Activated T-cell treated with anti-CD3 and anti-CD28 coated beads, Interleukin-2, amount 50 U/mL, for 48 hours (primary cell): ENCODE measurements around the gene CDC42.
"Not testable (repeated sequence)": the region's sequence is repeated elsewhere in the genome, so short reads cannot be mapped to it uniquely, and the experiment has no call there.

Experiments
- DNase-seq, 2 experiments: peaks; one replicate each; pipeline ENCODE4 v3.0.0-alpha.2; 2020

Gene CDC42

DNA sequence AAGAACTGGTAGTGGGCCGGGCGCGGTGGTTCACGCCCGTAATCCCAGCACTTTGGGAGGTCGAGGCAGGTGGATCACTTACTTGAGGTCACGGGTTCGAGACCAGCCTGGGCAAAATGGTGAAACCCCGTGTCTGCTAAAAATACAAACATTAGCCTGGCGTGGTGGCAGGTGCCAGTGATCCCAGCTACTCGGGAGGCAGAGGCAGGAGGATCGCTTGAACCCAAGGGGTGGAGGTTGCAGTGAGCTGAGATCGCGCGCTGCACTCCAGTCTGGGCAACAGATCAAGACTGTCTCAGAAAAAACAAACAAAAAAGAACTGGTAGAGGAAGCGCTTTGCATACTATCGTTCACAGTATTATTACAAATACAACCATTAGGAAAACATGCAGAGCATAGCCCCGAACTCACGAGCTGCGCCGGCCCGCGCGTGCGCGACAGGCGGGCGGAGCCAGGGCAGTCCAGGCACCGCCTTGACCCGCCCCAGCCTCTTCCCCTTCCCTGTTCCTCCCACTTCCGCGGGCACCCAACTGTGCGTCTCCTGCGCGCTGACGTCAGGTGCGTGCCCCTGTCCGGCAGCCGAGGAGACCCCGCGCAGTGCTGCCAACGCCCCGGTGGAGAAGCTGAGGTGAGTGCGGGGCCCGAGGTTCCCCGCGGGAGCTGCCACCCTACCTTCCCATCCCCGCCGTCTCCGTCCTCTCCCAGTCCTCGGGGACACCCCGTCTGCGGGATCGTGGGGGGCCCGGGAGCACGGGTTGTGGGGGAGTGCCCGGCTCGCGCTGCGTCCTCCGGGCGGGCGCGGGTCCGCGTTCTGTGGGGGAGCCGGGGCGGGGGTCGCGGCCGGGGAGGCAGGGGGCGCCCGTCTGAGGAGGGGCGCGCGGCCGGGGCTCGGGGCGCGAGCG lies at the start of gene CDC42:
Gene CDC42, plus strand, starts transcription at position 595 of the 902 bp plus-strand sequence. CDS start 25,770 bp downstream, outside the sequence.
- peak; percentile 99 for DNase-seq

DNA sequence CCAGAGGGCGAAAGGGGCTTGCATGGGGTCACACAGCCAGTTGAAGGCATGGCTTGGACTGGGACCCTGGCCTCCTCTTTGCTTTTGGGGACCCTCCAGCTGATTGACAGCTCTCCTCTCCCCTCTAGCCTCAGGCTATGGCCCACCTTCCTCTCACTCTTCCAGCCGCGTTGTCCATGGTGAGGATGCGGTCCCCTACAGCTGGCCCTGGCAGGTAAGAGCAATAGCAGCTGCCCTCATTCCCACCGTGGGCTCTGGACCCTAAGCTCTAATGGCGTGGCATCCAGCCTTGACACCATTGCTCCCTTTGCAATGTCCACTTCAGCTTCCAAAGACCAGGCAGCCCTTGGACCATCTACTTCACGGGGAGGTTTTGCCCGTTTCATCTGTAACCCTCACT lies 49.6 kb upstream of the CDC42 start:
- DNase-seq = not testable (repeated sequence)

DNA sequence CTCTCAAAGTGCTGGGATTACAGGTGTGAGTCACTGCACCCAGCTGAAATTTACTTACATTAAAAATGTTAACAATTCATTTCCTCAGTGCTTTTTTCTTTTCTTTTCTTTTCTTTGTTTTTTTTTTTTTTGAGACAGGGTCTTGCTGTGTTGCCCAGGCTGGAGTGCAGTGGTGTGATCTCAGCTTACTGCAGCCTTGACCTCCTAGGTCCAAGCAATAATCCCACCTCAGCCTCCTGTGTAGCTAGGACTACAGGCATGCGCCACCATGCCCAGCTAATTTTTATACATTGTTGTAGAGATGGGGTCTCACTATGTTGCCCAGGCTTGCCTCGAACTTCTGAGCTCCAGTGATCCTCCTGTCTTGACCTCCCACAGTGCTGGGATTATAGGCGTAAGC lies 48.5 kb upstream of the CDC42 start:
- not testable (repeated sequence) for DNase-seq

DNA sequence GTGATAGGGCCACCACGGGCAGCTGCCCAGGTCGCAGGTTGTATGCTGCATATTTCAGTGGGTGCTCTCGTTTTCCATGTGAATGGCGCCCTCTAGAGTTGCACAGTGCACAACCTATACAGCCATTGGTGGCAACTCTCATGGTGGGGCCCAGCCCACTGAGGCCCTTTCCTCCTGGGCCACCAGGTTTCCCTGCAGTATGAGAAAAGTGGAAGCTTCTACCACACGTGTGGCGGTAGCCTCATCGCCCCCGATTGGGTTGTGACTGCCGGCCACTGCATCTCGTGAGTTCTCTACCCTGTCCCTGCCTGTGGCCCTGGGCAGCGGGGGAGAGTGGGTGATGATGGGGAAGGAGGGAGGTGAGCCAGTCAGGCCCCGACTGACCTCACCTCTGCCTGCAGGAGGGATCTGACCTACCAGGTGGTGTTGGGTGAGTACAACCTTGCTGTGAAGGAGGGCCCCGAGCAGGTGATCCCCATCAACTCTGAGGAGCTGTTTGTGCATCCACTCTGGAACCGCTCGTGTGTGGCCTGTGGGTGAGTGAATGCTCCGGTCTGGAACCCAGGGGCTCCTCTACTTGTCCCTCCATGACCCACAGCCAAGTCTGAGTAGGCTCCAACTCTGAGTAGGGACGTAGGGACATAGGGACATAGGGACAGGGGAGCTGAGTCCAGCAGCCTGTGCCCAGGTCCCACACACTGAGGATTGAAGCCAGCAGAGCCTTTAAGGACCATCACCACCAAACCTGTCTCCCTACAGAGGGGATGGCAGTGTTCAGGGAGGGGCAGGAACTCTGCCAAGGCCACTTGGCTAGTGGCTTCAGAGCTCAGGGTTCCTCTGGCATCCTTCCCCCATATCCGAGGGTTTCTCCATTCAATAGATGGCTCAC lies 47.0 kb upstream of the CDC42 start:
- DNase-seq = peak; percentile 44 to 47

DNA sequence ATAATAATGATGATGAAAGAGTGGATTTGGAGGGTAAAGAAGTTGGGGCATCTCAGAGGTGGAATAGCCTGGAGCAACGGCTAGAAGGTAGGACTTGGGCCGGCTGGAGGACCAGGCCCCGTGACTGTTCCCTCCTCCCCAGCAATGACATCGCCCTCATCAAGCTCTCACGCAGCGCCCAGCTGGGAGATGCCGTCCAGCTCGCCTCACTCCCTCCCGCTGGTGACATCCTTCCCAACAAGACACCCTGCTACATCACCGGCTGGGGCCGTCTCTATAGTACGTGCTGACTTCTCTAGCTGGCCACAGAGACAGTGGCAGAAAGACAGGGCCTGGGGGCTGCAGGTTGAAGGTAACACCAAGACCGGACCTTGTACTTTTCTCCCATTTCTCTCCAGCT lies 45.8 kb upstream of the CDC42 start:
- not testable (repeated sequence) for DNase-seq

DNA sequence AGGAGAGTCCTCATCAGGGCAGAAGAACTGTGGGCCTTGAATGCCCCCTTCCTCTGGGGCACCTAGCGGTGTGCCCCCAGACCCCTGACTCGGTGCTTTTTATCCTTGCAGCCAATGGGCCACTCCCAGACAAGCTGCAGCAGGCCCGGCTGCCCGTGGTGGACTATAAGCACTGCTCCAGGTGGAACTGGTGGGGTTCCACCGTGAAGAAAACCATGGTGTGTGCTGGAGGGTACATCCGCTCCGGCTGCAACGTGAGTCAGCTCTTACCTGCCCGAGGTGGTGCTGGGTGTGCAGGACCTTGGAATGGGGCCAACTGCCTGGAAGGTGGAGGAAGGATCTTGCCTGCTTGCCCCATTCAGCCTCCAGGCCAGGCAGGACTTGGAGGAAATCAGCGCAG lies 45.2 kb upstream of the CDC42 start:
- not testable (repeated sequence) for DNase-seq

DNA sequence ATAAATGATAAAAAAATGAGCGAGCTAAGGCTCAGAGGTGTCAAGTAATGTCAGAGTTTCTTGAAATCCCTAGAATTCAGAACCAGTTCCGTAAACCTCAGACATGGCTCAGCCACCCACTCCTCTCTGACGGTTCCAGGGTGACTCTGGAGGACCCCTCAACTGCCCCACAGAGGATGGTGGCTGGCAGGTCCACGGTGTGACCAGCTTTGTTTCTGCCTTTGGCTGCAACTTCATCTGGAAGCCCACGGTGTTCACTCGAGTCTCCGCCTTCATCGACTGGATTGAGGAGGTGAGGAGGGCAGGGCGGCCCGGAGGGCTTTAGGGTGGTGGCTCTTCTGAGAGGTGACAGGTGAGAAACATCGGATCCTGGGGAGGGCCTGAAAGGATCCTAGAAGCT lies 42.9 kb upstream of the CDC42 start:
- DNase-seq = not testable (repeated sequence)

DNA sequence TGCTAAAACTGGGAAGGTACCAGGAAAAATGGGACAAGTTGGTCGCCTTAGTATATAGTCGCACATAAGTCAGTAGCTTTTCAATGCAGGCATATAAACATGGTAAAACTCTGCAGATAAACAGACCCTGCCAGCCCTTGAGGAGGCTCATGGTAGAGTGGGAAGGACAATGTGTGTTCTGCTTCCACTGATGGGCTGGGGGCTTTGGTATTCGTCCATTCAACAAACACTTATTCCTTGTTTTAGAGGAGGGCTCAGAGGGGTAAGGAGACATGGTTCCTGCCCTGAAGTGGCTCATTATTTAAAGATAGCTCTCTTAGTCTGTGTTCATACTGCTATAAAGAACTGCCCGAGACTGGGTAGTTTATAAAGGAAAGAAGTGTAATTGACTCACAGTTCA lies 39.8 kb upstream of the CDC42 start:
- DNase-seq = not testable (repeated sequence)

DNA sequence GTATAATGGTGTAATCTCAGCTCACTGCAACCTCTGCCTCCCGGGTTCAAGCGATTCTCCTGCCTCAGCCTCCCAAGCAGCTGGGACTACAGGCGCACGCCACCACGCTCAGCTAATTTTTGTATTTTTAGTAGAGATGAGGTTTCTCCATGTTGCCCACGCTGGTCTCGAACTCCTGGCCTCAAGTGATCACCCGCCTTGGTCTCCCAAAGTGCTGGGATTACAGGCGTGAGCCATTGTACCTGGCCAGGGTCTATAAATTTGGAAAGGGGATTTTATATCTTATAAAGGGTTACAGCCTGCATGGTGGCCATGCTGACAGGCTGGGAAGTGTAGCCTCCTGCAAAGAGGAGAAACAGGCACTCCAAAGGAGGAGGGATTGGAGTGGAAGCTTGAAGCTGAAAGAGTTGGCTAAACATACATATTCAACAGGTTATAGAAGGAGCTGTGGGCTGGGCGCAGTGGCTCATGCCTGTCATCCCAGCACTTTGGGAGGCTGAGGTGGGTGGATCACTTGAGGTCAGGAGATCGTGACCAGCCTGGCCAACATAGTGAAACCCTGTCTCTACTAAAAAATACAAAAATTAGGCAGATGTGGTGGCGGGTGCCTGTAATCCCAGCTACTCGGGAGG lies 37.8 kb upstream of the CDC42 start:
- DNase-seq = not testable (repeated sequence)

DNA sequence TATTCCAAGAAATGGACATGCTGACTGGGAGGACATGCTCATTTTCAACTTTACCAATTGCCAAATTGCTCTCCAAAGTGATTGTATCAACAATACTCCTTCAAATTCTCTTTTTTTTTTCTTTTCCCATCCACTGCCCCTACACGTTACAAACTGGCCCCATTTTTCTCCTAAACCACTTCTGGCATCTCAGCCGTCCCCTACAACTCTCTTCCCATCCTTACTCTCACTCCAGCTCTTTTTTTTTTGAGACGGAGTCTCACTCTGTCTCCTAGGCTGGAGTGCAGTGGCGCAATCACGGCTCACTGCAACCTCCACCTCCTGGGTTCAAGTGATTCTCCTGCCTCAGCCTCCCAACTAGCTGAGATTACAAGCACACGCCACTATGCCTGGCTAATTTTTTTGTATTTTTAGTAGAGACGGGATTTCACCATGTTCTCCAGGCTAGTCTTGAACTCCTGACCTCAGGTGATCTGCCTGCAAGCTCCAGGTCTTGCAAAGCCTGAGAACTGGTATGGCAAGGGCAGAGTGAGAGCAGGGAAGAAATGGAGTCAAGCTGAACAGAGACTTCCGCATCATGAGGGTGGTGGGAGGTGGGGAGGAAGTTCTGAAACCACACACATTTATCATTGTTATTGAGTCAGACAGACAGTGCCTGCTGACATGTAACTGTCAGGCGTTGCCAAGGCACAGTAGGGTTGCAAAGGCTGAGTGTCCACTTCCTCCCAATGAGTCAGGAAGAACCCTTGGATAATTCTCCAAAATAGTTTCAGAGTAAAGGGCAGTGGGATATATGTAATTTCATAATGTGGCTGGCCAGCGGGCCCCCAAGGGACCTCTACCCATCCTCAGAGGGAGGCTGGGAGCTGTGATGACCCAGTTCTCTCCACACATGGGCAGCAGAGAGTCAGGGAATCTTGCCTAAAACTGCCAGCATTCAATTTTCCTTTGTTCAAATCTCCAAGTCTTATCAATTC lies 33.6 kb upstream of the CDC42 start:
- DNase-seq = peak; percentile 74 to 75

DNA sequence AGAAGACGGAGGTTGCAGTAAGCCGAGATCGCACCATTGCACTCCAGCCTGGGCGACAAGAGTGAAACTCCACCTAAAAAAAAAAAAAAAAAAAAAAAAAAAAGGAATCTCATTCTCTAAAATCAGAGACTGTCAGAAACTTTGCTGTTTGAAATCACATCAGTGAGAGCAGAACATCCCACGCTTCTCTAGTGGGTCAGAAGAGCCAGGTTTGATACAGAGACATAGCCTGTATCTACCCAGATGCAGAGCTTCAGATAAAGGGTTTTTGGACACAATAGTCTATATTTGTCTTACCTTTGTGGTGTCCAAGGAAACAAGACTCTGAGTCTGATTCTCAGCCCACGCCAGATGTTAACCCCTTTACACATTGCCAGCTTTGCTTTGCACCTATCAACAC lies 31.4 kb upstream of the CDC42 start:
- no peak for DNase-seq

DNA sequence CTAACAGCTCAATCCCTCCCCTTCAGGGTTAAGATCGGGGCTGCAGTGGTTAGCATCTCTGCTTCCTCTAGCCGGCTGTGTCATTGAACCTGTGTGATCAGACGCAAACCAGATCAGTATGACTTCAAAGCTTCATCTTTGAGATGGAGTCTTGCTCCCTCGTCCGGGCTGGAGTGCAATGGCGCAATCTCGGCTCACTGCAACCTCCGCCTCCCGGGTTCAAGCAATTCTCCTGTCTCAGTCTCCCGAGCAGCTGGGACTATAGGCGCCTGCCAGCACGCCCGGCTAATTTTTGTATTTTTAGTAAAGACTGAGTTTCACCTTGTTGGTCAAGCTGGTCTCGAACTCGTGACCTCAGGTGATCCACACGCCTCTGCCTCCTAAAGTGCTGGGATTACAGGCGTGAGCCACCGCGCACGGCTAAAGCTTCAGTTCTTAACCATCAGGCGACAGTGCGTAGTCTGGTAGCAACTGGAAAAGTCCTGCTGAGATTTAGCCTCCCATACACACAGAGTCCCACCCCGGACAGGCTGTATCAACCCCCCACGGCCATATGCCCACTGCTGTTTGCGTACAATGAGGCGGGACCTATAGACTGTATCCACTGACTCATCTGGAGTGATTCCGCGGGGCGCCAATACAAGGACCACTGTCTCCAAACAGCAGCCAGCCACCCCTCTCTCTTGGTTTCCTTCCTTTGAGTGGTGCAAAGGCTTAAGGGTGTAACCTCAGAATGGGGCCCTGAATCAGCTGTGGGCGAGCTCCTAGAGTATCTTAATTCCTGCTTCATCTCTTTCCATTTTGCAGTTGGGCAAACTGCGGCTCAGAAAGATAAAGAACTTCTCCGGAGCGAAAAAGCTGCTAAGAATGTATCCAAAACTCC lies 27.8 kb upstream of the CDC42 start:
- DNase-seq = peak; percentile 84

DNA sequence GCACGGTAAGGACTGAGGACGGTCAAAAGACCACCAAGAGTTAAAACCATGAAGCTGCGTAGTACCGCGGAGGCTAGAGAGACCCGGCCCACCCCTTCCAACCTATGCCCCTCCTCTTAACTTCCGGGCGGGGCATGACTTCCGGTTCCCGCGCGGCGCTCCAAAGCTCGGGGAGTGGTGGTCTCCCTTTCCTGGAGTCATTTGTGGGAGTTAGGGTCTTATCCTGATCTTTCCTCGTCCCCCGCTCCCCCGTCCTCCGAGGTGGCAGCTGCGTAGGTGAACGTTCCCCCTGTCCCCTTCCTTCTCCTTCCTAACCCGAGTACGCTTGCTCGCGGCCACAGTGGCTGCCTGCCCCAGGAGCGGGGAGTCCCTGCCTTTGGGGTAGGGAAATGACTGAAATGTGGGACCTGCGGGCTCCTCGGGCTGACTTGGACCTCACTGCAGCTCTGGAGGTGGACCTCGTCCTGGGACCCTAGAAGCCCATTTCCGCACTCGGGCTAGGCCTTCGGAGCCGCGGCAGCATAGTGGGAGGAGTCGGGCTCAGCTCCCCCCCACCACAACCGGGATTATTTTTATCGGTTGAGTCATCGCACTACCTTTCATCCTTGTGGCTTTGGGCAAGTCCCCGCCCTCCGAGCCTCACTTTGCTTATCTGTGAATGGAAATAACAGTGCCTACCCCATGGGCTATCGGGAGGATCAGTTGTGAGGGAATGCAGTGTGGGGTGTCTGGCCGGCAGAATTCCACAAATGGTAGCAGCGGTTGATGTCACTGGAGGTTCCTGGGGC lies 26.9 kb upstream of the CDC42 start:
- peak; percentile 91 to 92 for DNase-seq

DNA sequence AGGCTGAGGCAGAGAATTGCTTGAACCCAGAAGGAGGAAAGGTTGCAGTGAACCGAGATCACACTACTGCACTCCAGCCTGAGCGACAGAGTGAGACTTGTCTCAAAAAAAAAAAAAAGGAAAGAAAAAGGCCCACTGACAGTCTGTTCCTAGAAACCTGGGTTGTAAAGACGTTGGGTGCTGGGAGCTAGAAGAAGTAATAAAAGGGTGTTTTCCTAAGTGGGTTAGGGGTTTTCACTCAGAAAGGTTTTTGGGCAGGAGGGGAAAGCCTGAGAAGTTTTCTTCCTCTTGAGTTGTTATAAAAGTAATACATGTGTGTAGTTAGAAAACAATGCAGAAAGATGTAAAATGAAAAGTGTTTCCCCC lies 25.6 kb upstream of the CDC42 start:
- no peak for DNase-seq

DNA sequence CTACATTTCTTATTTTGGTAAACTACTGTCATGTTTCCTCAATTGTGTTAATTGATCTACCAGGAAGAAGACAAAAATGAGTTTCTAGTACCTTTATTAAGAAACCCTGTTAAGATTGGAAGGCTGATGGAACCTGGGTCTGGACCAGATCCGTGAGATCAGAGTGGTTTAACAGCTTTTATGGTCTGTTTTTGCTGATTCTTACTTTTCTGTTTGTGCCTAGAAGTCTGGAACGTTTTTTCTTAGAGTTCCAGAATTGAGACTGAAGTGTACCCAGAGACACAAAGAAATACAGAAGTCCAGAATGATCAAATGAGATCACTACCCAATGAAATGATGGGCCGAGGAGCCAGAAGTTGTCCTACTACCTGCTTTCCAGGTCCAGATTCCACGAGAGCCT lies 22.5 kb upstream of the CDC42 start:
- no peak for DNase-seq

DNA sequence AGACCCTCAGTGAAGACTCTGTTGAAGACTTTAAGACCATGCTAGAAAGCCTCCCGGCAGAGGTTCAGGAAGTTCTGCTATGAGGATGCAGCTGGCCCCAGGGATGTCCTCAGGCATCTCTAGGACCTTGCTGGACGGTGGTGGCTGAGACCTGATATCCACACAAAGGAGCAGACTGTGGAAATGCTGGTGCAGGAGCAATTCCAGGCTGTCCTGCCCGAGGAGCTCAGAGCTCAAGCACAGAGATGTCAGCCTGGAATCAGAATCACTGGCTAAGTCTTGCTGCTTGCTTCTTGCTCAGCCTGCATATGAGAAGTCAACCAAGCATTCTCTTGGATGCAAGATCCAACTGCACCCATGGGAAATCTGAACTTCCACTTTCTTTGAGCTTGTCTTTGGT lies 22.0 kb upstream of the CDC42 start:
- no peak for DNase-seq

DNA sequence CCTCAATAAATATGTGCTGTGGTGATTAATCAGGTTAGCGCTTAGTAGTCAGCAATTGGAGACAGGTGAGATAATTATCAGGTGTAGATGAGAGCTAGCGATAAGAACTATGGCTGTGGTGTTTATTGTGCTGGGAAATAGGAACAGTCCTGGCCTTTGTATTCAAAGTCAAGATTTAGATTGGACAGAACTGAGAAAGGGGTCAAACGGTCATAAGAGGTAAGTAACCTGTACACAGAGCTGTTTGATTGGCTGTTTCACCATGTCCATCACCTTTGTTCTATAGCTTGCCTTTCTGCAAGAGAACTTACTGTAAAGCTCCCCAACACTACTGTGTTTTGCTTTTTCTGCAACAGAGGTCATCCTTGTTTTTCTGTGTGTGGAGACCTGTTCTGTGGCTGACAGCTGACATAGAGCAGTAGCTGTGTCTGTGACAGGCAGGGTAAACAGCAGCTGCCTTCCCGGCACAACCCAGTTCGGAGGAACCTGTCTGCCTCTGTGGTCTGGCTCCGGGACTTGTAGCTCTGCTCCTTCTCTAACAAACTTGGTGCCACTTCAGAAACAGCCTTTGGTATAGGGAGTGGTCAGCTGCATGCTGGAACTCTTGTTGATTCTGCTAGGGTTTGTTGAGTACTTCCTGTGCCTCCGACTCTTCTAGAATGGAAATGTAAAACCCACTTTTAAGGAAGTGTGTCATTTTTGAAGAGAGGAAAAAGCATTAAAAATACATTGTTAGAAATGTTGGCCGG lies 21.1 kb upstream of the CDC42 start:
- DNase-seq = peak; percentile 46 to 48

DNA sequence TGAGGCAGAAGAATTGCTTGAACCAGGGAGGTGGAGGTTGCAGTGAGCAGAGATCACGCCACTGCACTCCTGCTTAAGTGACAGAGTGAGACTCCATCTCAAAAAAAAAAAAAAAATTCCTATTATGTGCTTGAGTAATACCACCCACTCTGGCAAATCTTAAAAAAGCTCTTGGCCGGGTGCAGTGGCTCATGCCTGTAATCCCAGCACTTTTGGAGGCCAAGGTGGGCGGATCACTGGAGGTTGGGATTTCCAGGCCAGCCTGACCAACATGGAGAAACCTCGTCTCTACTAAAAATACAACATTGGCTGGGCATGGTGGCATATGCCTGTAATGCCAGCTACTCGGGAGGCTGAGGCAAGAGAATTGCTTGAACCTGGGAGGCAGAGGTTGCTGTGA lies 17.7 kb upstream of the CDC42 start:
- DNase-seq = not testable (repeated sequence)

DNA sequence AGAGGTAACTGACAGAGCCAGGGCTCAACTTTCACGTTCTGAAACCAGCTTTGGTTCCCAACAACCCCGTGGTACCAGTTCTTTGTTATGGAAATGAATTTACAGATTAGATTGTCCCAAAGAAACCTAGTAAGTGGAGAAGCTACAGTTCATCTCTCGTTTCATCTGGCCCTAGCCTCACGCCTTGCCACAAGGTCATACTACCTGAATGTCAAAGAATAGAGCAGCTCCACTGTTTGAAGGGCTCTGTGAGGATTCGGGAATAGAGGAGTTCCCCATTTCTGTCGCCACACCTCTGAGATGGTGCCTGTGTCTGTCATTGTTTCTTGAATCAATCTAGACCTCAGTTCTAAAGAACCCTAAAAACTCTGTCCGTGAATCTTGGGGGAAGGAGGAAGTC lies 15.0 kb upstream of the CDC42 start:
- DNase-seq = no peak
